Measurements from ENCODE around the gene BIRC2. TPM values are rescaled to one million over a fixed set of nuclear protein-coding genes. Genes with fewer than 3 reads are reported as not detected.

The BIRC2 gene
- total and polyA plus RNA-seq, 10 of the 15 experiments (the other 5 are each of a cell fraction or from before 2014, with no cell fraction given), result 13.8 to 75.8 (median 26.5) TPM

GRCh38 chr11:102426570-102426969, 79.6 kb downstream of the BIRC2 start:
- Histone ChIP-seq H3K27ac (ENCODE audit: control insufficient read depth, insufficient read depth) (no peak overlapping the region), H3K9me3 (replicated peaks; ENCODE audit: control insufficient read depth, insufficient read depth, low read length) (peaks cover 3% of the 10 kb centered on the region), H3K9ac (ENCODE audit: control insufficient read depth, insufficient read depth, low read length) (no peak overlapping the region), H2AFZ (ENCODE audit: control insufficient read depth, low read depth, low read length) (no peak overlapping the region), H3K4me2 (ENCODE audit: control insufficient read depth, insufficient read depth) (no peak overlapping the region), H3K79me2 (ENCODE audit: control insufficient read depth, insufficient read depth, low read length) (peaks cover 23% of the 10 kb centered on the region), H4K20me1 (ENCODE audit: control insufficient read depth, insufficient read depth) (no peaks in the 10 kb centered on the region), H3K4me1 (ENCODE audit: control insufficient read depth, insufficient read depth, low read length) (peaks cover 29% of the 10 kb centered on the region), H3K4me3 (no peak overlapping the region), H3K27me3 (replicated peaks in 1 of 2; ENCODE audit: control insufficient read depth in 2 of 2, insufficient read depth in 2 of 2, low read length in 1 of 2) (no peaks in the 10 kb centered on the region), H3K36me3 (ENCODE audit: control insufficient read depth in 2 of 2, insufficient read depth in 2 of 2, low read length in 1 of 2) (peaks cover 0 to 2% of the 10 kb centered on the region in 2 experiments; a peak in 2 of 4 replicates)
- in situ Hi-C loops (cut with MboI) (no loop called here), intact Hi-C loops (cut with micrococcal nuclease; ENCODE audit: unreplicated experiment) (no loop called here)
- SMC1A ChIA-PET (ENCODE audit: uncharacterized antibody, unreplicated experiment), result interaction anchor here (0.6 to 1.5 kb wide), 8 partner anchors 17 to 251 kb away, joined by 3 to 5 read pairs (median 3); no protein-coding TSS in a partner anchor
- DNase-seq (ENCODE audit: low read depth, low spot score), result no peak
- no peak for FAIRE-seq
- BruUV-seq (replicated peaks), result no TSS peak
- no peak for TF ChIP-seq ZNF207 (IDR thresholded peaks at IDR 0.05; ENCODE audit: borderline replicate concordance)
- TF ChIP-seq SMC3 (IDR thresholded peaks at IDR 0.05; ENCODE audit: borderline replicate concordance, low read length), result no peak
- no peak for TF ChIP-seq TBL1XR1 (IDR thresholded peaks at IDR 0.05; ENCODE audit: low read depth, low read length)
- TF ChIP-seq RAD51 (IDR thresholded peaks at IDR 0.05), result no peak
- TF ChIP-seq SUZ12 (IDR thresholded peaks at IDR 0.05; ENCODE audit: unreplicated experiment), result no peak
- TF ChIP-seq SP1 (IDR thresholded peaks at IDR 0.05; ENCODE audit: low read depth, low read length), result no peak
- no peak for TF ChIP-seq CBX5 (IDR thresholded peaks at IDR 0.05; ENCODE audit: low read depth)
- no peak for TF ChIP-seq POU2F2 (IDR thresholded peaks at IDR 0.05; ENCODE audit: borderline replicate concordance, low read depth, low read length)
- no peak for TF ChIP-seq PRDM15 (CRISPR knock-in tag; IDR thresholded peaks at IDR 0.05)
- ATAC-seq, result no peak
- POLR2A ChIA-PET, result interaction anchor here (0.6 to 1.4 kb wide), 3 partner anchors 10 to 91 kb away, joined by 3 to 4 read pairs (median 4); no protein-coding TSS in a partner anchor
- CTCF ChIA-PET, result interaction anchor here (0.6 to 2.9 kb wide), 7 partner anchors 8 to 240 kb away, joined by 3 to 18 read pairs (median 5); no protein-coding TSS in a partner anchor
- RAD21 ChIA-PET (ENCODE audit: unreplicated experiment), result interaction anchor here (0.7 to 1.3 kb wide), 5 partner anchors 8 to 78 kb away, joined by 3 to 4 read pairs (median 4); no protein-coding TSS in a partner anchor

All from GM12878 (cell line).